Lung (tissue), 13 donors: Measurements from ENCODE around the gene MESD. TPM values are rescaled to one million over a fixed set of nuclear protein-coding genes. Genes with fewer than 3 reads are reported as not detected.

Source experiments
- ATAC-seq: fragments of 200-7000 bp; cut with Tn5 transposase; one replicate; pipeline ENCODE4 v1.9.1; 2020; ENCODE audit warnings: moderate number of reproducible peaks; ENCODE audit not compliant: insufficient read depth, low FRiP score
- DNase-seq, 3 donors: peaks; one replicate each; pipeline ENCODE4 v3.0.0-alpha.2; 2013 to 2017
- H3K27ac ChIP-seq, 2 donors: one replicate each; pipeline ENCODE4 v1.5.1; 2013; ENCODE audit warnings: mild to moderate bottlenecking in 2 of 2, moderate library complexity in 2 of 2, control low read depth in 1 of 2, inconsistent platforms in 1 of 2, low read depth in 1 of 2, low read length in 1 of 2
- H3K27me3 ChIP-seq, 3 donors: one replicate each; pipeline ENCODE4 v1.5.1; 2013; ENCODE audit warnings: low read length in 2 of 3; ENCODE audit not compliant: control insufficient read depth in 3 of 3, insufficient read depth in 3 of 3
- H3K36me3 ChIP-seq, 4 donors: one replicate each; pipeline ENCODE4 v1.5.1; 2013; ENCODE audit warnings: low read length in 4 of 4, mild to moderate bottlenecking in 1 of 4, moderate library complexity in 1 of 4; ENCODE audit not compliant: control insufficient read depth in 4 of 4, insufficient read depth in 4 of 4
- H3K4me1 ChIP-seq, 5 donors: one replicate each; pipeline ENCODE4 v1.5.1; 2013; ENCODE audit warnings: low read length in 5 of 5, mild to moderate bottlenecking in 2 of 5, moderate library complexity in 1 of 5; ENCODE audit not compliant: control insufficient read depth in 5 of 5, insufficient read depth in 5 of 5
- H3K4me3 ChIP-seq: one replicate; pipeline ENCODE4 v1.5.1; 2013; ENCODE audit warnings: mild to moderate bottlenecking, control low read depth, moderate library complexity
- H3K9ac ChIP-seq, 2 donors: one replicate each; pipeline ENCODE4 v1.5.1; 2013; ENCODE audit warnings: low read length in 2 of 2, control low read depth in 1 of 2; ENCODE audit not compliant: insufficient read depth in 1 of 2
- H3K9me3 ChIP-seq, 4 donors: one replicate each; pipeline ENCODE4 v1.5.1; 2013; ENCODE audit warnings: low read length in 3 of 4, mild to moderate bottlenecking in 1 of 4, moderate library complexity in 1 of 4; ENCODE audit not compliant: control insufficient read depth in 4 of 4, insufficient read depth in 3 of 4
- WGBS, 2 donors: extraction: QIAGEN DNeasy Blood & Tissue Kit; methylation state at CpG; one replicate each; pipeline ENCODE4 v1.1.7; 2013; 5-methylcytosine and 5-hydroxymethylcytosine counted together
- polyA plus RNA-seq, 2 donors: library from polyadenylated mRNA; stranded (reverse); fragments of 200-250 nt; gene quantifications; one replicate each; pipeline ENCODE4 v1.2.1, GENCODE V29; 2013
- small RNA-seq: library from RNA; depleted of rRNA; stranded (forward); fragments of <200 nt; gene quantifications from one replicate; pipeline ENCODE3, GENCODE V24; 2014; ENCODE audit warnings: low replicate concordance
- total RNA-seq, 2 donors: library from RNA; depleted of rRNA in 1 of 2; stranded (reverse); fragments of >200 nt in 1 of 2; gene quantifications; one replicate each; pipeline ENCODE4 v1.2.1, GENCODE V29; 2014 to 2021
- TF ChIP-seq, protein P1 (sequence below): IDR thresholded peaks from 2 replicates; pipeline ENCODE4 v1.5.1; 2012; ENCODE audit warnings: mild to moderate bottlenecking; ENCODE audit errors: control extremely low read depth, extremely low read depth
- donor health status: control.
- donor health status: control.
- donor health status: Bipolar disorder and iron deficiency.
- donor health status: healthy.
- donor health status: DM: yes; HTN: yes; CAD: no.

MESD gene
- total and polyA plus RNA-seq, 4 donors = 15.3 to 26.4 (median 21.9) TPM

DNA sequence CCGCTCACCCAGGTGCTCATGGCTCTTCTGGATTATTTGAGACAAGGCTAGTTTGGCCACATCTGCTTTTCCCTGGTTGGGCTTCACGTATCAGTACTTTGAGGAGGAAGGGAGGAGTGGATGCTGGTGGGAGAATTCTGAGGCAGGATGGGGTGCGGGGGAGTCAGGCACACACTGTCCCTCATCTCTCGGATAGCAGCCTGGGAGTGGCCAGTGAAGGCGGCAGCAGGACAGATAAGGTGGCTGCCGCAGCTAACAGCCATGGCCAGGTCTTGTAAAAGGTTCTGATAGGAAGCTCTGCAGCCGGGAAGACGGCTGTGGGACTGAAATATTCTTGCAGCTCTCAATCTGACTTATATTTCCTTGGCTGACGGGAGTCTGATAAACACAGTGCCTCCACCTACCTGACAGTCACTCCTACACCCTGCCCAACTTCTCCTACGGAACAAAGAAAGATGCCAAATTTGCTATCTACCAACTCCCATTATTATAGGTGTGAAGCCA, 87.3 kb downstream of the MESD start:
- TF ChIP-seq, protein P1, sequence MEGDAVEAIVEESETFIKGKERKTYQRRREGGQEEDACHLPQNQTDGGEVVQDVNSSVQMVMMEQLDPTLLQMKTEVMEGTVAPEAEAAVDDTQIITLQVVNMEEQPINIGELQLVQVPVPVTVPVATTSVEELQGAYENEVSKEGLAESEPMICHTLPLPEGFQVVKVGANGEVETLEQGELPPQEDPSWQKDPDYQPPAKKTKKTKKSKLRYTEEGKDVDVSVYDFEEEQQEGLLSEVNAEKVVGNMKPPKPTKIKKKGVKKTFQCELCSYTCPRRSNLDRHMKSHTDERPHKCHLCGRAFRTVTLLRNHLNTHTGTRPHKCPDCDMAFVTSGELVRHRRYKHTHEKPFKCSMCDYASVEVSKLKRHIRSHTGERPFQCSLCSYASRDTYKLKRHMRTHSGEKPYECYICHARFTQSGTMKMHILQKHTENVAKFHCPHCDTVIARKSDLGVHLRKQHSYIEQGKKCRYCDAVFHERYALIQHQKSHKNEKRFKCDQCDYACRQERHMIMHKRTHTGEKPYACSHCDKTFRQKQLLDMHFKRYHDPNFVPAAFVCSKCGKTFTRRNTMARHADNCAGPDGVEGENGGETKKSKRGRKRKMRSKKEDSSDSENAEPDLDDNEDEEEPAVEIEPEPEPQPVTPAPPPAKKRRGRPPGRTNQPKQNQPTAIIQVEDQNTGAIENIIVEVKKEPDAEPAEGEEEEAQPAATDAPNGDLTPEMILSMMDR = no peak
- no peak for DNase-seq
- WGBS, 2 donors = 94 to 95% methylated on average over 10 of the region's 10 CpGs

DNA sequence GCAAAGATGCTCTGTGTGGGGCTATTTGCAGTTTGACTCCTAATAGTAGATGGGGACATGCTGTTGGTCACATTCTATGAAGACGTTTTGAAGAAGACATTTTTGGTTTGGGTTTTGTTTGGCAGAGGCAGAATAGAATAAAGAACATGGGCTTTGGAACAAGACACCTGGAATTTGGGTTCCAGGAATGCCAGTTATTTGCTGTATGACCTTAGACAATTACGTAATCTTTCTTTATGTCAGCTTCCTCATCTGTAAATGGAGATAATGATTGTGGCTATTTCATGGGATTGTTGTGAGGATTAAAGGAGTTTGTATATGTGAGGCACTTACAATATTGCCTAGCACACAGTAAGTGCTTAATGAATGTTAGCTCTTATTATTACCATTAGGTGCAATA, 91.6 kb downstream of the MESD start:
- no peaks in the 10 kb centered on the region for H3K27me3 ChIP-seq
- no peak overlapping the region for H3K27ac ChIP-seq
- no peaks in the 10 kb centered on the region for H3K4me1 ChIP-seq
- TF ChIP-seq, protein P1 = no peak
- DNase-seq = no peak
- H3K9me3 ChIP-seq = peaks cover 0 to 3% (median 0%) of the 10 kb centered on the region in 4 donors
- ATAC-seq = no peak
- H3K9ac ChIP-seq = no peak overlapping the region
- 71 to 80% methylated on average over 2 of the region's 2 CpGs for WGBS, 2 donors
- no peak overlapping the region for H3K4me3 ChIP-seq
- peaks cover 0 to 12% (median 7%) of the 10 kb centered on the region in 4 donors for H3K36me3 ChIP-seq

More for the DNA sequence above, 87.3 kb downstream of the MESD start:
- Histone ChIP-seq H3K27me3 (no peaks in the 10 kb centered on the region), H3K4me3 (no peak overlapping the region), H3K36me3 (peaks cover 0 to 11% (median 2%) of the 10 kb centered on the region in 4 donors), H3K9ac (no peak overlapping the region), H3K27ac (no peak overlapping the region), H3K9me3 (no peaks in the 10 kb centered on the region), H3K4me1 (no peaks in the 10 kb centered on the region)
- no peak for ATAC-seq

Small RNAs within 50 kb of the gene (small RNA-seq; reads per million reads assigned to genes)
- gene MIR4514 = not detected

Other genes starting within 250 kb of the MESD start
- gene CEMIP, start 210.4 kb downstream of the MESD start, total RNA-seq = 1 to 10 TPM; 3.6 to 4.2 TPM
- gene CEMIP, start 210.4 kb downstream of the MESD start, polyA plus RNA-seq = 10 to 100 TPM in 1 of 2 donors, 1 to 10 TPM in 1; 1.9 to 32.0 TPM
- 10 to 100 TPM; 12.7 to 36.5 TPM for gene TLNRD1, start 11.1 kb upstream of the MESD start, total RNA-seq
- 10 to 100 TPM; 10.8 to 28.7 TPM for gene TLNRD1, start 11.1 kb upstream of the MESD start, polyA plus RNA-seq
- 10 to 100 TPM in 1 of 2 donors, 1 to 10 TPM in 1; 5.2 to 11.2 TPM for gene CFAP161, start 144.5 kb upstream of the MESD start, total RNA-seq
- 1 to 10 TPM; 2.4 to 2.6 TPM for gene CFAP161, start 144.5 kb upstream of the MESD start, polyA plus RNA-seq
- gene IL16, start 207.1 kb upstream of the MESD start, total RNA-seq = 10 to 100 TPM; 27.8 to 45.4 TPM
- 10 to 100 TPM; 18.8 to 21.1 TPM for gene IL16, start 207.1 kb upstream of the MESD start, polyA plus RNA-seq